Activated CD4-positive, alpha-beta T cell treated with anti-CD3 and anti-CD28 coated beads for 36 hours (primary cell): ENCODE data around the gene EFCAB8. TPM values are rescaled to one million over a fixed set of nuclear protein-coding genes. Genes with fewer than 3 reads are reported as not detected.
"Not testable (repeated sequence)": the region's sequence is repeated elsewhere in the genome, so short reads cannot be mapped to it uniquely, and the experiment has no call there.

Experiments used
- ATAC-seq: fragments of 200-7000 bp; cut with Tn5 transposase; one replicate; pipeline ENCODE4 v1.10.0; 2021; ENCODE audit warnings: mild to moderate bottlenecking, moderate library complexity
- CTCF ChIA-PET: fragments of 350-600 bp; sonication (Branson Sonifier 250); formaldehyde crosslinking; loops from one replicate; lab custom pipeline; 2021; ENCODE audit warnings: antibody characterized with exemption; lab: Charles Lee
- POLR2A ChIA-PET: fragments of 350-600 bp; sonication (Branson Sonifier 250); formaldehyde crosslinking; loops from one replicate; lab custom pipeline; 2021; ENCODE audit warnings: antibody characterized with exemption, inconsistent platforms; lab: Charles Lee
- DNase-seq: peaks from one replicate; pipeline ENCODE4 v3.0.0-alpha.2; 2020
- H3K27ac Mint-ChIP-seq: one replicate; pipeline ENCODE4 v1.8.0; 2021; ENCODE audit warnings: mixed read lengths
- H3K27me3 Mint-ChIP-seq: one replicate; pipeline ENCODE4 v1.8.0; 2021; ENCODE audit warnings: mixed read lengths
- H3K36me3 Mint-ChIP-seq: one replicate; pipeline ENCODE4 v1.8.0; 2021; ENCODE audit warnings: low read depth, mixed read lengths
- H3K4me1 Mint-ChIP-seq: one replicate; pipeline ENCODE4 v1.8.0; 2021; ENCODE audit warnings: mixed read lengths
- H3K4me3 Mint-ChIP-seq: one replicate; pipeline ENCODE4 v1.8.0; 2021; ENCODE audit warnings: mild to moderate bottlenecking, moderate library complexity, mixed read lengths
- H3K9me3 Mint-ChIP-seq: one replicate; pipeline ENCODE4 v1.8.0; 2021; ENCODE audit warnings: low read depth, mixed read lengths
- intact Hi-C, 2 experiments: fragments of 100-400 bp; cut with DNase I in 1 of 2; cut with micrococcal nuclease in 1 of 2; formaldehyde crosslinking; loops; one replicate each; pipeline versions ENCODE4 v1.14.2 to v1.15.1; 2022 to 2024; cut with DNase I, micrococcal nuclease
- total RNA-seq, 2 experiments: library from RNA; stranded (reverse); gene quantifications; one replicate each; pipeline ENCODE4 v1.2.3, GENCODE V29; 2021

Gene EFCAB8
- total RNA-seq, 2 experiments from 2014 or later, result 0.37 to 0.40 TPM

DNA sequence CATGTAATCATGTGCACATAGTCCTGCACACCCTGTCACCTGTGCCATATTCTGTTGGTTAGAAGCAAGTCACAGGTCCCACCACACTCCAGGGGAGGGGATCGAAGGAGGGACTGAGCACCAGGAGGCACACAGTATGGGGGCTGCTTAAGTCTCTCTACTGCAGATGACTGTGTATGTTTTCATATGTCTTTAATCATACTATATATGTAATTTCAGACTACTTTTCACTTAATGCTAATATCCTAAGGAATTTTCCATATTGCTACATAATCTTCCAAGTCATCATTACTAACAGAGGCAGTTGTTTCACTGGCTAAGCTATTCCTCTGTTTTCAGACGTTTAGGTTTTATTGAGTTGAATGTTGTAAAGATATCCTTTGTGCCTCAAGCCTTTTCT, 10.8 kb downstream of the EFCAB8 start:
- Mint-ChIP-seq H3K27me3 (no peaks in the 10 kb centered on the region), H3K27ac (no peak overlapping the region), H3K4me1 (no peaks in the 10 kb centered on the region), H3K4me3 (no peak overlapping the region), H3K9me3 (no peaks in the 10 kb centered on the region), H3K36me3 (no peaks in the 10 kb centered on the region)
- ATAC-seq, result no peak
- CTCF ChIA-PET, result no interaction called here
- intact Hi-C loops, result no loop called here
- POLR2A ChIA-PET, result no interaction called here
- no peak for DNase-seq

DNA sequence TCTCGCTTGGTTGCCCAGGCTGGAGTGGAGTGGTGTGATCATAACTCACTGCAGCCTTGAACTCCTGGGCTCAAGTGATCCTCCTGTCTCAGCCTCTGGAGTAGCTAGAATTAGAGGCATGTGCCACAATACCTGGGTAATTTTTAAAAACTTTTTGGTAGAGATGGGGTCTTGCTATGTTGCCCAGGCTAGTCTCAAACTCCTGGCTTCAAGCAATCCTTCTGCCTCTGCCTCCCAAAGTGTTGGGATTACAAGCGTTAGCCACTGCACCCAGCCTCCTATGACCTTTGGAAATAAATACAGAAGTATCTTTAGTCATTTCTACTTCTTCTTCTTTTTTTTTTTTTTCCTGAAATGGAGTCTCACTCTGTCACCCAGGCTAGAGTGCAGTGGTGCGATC, 11.8 kb downstream of the EFCAB8 start:
- POLR2A ChIA-PET, ATAC-seq: not testable (repeated sequence)
- CTCF ChIA-PET, result interaction anchor here (0.8 kb wide), 1 partner anchor 199 kb away, joined by 3 read pairs; no protein-coding TSS in a partner anchor

DNA sequence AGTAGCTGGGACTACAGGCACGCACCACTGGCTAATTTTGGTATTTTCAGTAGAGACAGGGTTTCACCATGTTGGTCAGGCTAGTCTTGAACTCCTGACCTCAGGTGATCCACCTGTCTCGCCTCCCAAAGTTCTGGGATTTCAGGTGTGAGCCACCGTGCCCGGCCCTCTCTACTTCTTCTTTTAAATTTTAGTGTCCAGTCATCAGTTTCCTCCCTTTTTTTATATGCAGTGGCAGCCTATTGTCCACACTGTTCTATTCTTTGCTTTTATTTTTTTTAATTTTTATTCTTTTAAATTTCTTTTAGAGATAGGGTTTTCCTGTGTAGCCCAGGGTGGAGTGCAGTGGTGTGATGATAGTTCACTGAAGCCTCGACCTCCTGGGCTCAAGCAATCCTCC, 12.3 kb downstream of the EFCAB8 start:
- H3K36me3 Mint-ChIP-seq, result no peaks in the 10 kb centered on the region
- CTCF ChIA-PET, result no interaction called here

More for the DNA sequence above, 11.8 kb downstream of the EFCAB8 start:
- H3K4me1 Mint-ChIP-seq, H3K9me3 Mint-ChIP-seq, intact Hi-C loops, DNase-seq, H3K27ac Mint-ChIP-seq, H3K27me3 Mint-ChIP-seq, H3K4me3 Mint-ChIP-seq, H3K36me3 Mint-ChIP-seq: not testable (repeated sequence)

DNA sequence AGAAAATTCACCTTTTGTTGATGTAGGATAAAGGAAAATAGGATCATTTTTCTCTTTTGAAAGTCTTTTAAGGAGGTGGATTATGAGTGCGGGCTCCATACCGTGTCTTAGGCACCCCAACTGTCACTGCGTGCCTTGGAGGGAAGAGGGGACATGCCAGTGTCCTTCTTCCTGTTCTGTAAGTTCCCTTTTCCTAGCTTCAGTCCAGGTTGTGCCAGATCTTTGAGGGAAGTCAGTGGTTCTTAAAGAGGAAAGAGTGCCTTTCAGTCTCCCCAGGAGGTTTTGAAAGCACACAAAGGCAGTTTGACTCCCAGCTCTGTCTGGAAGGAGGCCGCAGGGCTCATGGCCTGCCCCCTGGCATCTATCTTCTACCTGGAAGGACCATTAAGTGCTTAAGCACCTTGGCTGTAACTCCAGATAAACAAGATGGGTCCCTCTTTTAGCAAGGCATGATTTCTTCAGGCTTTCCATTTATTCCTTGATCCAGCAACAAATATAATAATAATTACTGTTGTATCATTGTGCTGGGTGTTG, 13.0 kb downstream of the EFCAB8 start:
- intact Hi-C loops, result no loop called here
- Mint-ChIP-seq H3K4me1 (no peaks in the 10 kb centered on the region), H3K36me3 (no peaks in the 10 kb centered on the region), H3K27ac (no peak overlapping the region), H3K4me3 (no peak overlapping the region), H3K27me3 (no peaks in the 10 kb centered on the region), H3K9me3 (no peaks in the 10 kb centered on the region)
- ChIA-PET POLR2A (interaction anchor here (0.7 kb wide), 1 partner anchor 102 kb away, joined by 4 read pairs; no protein-coding TSS in a partner anchor), CTCF (no interaction called here)
- ATAC-seq (no peak), DNase-seq (no peak)

More for the DNA sequence above, 12.3 kb downstream of the EFCAB8 start:
- ATAC-seq (no peak), DNase-seq (no peak)
- H3K9me3 Mint-ChIP-seq, result no peaks in the 10 kb centered on the region
- POLR2A ChIA-PET, result interaction anchor here (0.7 kb wide), 1 partner anchor 102 kb away, joined by 4 read pairs; no protein-coding TSS in a partner anchor
- no peak overlapping the region for H3K4me3 Mint-ChIP-seq
- intact Hi-C loops, result no loop called here
- no peak overlapping the region for H3K27ac Mint-ChIP-seq
- no peaks in the 10 kb centered on the region for H3K27me3 Mint-ChIP-seq
- H3K4me1 Mint-ChIP-seq, result no peaks in the 10 kb centered on the region

DNA sequence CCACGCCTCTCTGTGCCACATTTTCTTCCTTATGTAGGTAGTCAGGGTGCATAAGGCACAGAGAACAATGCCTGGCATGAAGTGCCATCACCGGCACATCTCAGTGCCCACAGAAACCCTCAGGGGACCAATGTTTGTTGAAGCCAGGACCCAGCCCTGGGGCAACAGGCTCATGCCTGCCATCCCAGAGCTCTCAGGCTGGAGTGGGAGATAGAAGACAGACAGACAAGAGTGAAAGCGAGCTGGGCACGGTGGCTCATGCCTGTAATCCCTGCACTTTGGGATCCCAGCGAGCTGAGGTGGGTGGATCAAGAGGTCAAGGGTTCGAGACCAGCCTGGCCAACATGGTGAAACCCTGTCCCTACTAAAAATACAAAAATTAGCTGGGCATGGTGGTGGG, 13.5 kb downstream of the EFCAB8 start:
- no peak overlapping the region for H3K4me3 Mint-ChIP-seq
- CTCF ChIA-PET, result no interaction called here

DNA sequence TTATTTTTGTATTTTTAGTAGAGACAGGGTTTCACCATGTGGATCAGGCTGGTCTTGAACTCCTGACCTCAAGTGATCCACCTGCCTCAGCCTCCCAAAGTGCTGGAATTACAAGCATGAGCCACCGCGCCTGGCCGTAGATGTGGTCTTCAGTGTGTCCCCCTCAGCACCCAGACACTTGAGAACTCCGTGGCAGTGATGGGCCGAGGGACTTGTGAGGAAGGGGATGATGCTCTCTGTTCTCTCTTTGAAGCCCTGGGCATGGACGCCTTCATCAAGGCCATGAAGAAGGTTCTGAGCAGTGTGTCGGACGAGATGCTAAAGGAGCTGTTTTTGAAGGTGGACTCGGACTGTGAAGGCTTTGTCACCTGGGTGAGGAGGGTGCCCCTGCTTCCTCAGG, 16.9 kb downstream of the EFCAB8 start:
- ChIA-PET CTCF (interaction anchor here (0.8 to 1.4 kb wide), 2 partner anchors 26 to 86 kb away, joined by 3 read pairs; no protein-coding TSS in a partner anchor), POLR2A (no interaction called here)
- H3K27ac Mint-ChIP-seq, result no peak overlapping the region
- H3K9me3 Mint-ChIP-seq, result no peaks in the 10 kb centered on the region
- no peak for DNase-seq
- H3K4me1 Mint-ChIP-seq, result no peaks in the 10 kb centered on the region
- H3K27me3 Mint-ChIP-seq, result no peaks in the 10 kb centered on the region
- H3K4me3 Mint-ChIP-seq, result no peak overlapping the region
- intact Hi-C loops, result no loop called here
- H3K36me3 Mint-ChIP-seq, result no peaks in the 10 kb centered on the region
- ATAC-seq, result no peak

More for the DNA sequence above, 13.5 kb downstream of the EFCAB8 start:
- H3K36me3 Mint-ChIP-seq, result no peaks in the 10 kb centered on the region
- H3K9me3 Mint-ChIP-seq, result no peaks in the 10 kb centered on the region
- POLR2A ChIA-PET, result no interaction called here
- ATAC-seq (no peak), DNase-seq (no peak)
- H3K27ac Mint-ChIP-seq, result no peak overlapping the region
- H3K27me3 Mint-ChIP-seq, result no peaks in the 10 kb centered on the region
- intact Hi-C loops, result no loop called here
- H3K4me1 Mint-ChIP-seq, result no peaks in the 10 kb centered on the region

DNA sequence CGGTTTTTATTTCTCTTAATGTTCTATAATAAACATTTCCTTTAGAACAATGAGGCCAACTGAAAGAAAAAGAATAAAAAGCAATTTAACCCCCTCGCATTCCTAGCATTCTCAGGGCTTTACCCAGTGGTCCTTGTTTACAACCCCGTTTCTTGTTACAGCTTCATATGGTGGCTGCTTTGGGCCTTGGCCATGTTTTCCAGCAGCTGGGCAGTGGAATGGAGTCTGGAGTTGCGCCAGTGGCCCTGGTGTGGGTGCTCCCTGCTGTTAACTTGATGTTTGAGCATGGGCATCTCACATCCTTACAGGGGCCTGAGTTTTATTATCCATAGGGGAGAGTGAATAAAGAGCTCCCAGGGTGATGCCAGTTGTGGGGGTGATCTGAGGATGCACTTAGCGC, 18.8 kb downstream of the EFCAB8 start:
- Mint-ChIP-seq H3K27me3 (no peaks in the 10 kb centered on the region), H3K27ac (no peak overlapping the region), H3K9me3 (no peaks in the 10 kb centered on the region), H3K4me3 (no peak overlapping the region), H3K4me1 (no peaks in the 10 kb centered on the region), H3K36me3 (no peaks in the 10 kb centered on the region)
- ChIA-PET POLR2A (no interaction called here), CTCF (interaction anchor here (0.6 to 1.1 kb wide), 2 partner anchors 11 to 190 kb away, joined by 3 to 4 read pairs; no protein-coding TSS in a partner anchor)
- ATAC-seq (no peak), DNase-seq (no peak)
- intact Hi-C loops, result no loop called here

DNA sequence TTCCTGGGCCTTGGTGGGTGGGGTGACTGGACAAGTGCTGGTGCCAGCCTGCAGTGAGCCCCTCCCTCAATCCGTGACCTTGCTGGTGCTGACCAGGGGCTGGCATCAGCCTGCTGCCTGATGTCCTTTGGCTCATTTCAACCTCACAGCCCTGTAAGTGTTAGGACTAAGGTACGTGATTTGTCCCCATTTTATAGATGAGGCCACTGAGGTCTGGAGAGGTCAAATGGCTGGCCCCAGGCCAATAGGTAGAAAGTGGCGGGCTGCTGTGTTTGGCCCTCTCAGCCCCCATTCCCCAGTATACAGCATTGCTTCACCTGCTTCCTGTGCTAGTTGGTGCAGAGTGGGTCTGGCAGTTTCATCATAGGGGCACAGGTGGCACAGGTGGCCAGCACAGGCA, 20.1 kb downstream of the EFCAB8 start:
- Mint-ChIP-seq H3K9me3 (no peaks in the 10 kb centered on the region), H3K4me1 (no peaks in the 10 kb centered on the region), H3K27me3 (no peaks in the 10 kb centered on the region), H3K4me3 (no peak overlapping the region), H3K27ac (no peak overlapping the region), H3K36me3 (no peaks in the 10 kb centered on the region)
- DNase-seq (no peak), ATAC-seq (no peak)
- POLR2A ChIA-PET, result interaction anchor here (0.7 kb wide), 1 partner anchor 352 kb away, joined by 3 read pairs; no protein-coding TSS in a partner anchor
- intact Hi-C loops, result no loop called here
- CTCF ChIA-PET, result no interaction called here

DNA sequence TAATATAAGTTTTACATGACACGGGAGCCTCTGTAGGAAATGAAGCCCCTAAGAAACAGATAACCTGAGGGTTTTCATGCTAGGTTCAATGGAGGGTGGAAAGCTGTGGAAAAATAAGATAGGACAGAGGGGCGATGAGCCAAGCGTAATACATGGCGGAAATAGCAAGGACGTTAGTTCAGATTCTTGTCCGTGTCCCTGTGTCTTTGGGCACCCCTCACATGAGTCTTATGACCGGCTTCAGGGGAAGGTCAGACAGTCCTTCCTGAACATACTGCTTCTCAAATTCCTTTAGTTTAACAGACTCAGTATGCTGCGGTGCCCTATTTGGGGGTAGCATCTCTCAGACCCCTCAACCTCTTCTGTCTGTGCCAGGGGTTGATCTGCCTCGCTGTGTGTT, 20.8 kb downstream of the EFCAB8 start:
- no peaks in the 10 kb centered on the region for H3K9me3 Mint-ChIP-seq
- H3K4me3 Mint-ChIP-seq, result no peak overlapping the region
- DNase-seq, result no peak
- CTCF ChIA-PET, result no interaction called here
- H3K27ac Mint-ChIP-seq, result no peak overlapping the region
- intact Hi-C loops, result no loop called here
- ATAC-seq, result no peak
- no peaks in the 10 kb centered on the region for H3K4me1 Mint-ChIP-seq
- no peaks in the 10 kb centered on the region for H3K36me3 Mint-ChIP-seq
- no peaks in the 10 kb centered on the region for H3K27me3 Mint-ChIP-seq
- POLR2A ChIA-PET, result no interaction called here

DNA sequence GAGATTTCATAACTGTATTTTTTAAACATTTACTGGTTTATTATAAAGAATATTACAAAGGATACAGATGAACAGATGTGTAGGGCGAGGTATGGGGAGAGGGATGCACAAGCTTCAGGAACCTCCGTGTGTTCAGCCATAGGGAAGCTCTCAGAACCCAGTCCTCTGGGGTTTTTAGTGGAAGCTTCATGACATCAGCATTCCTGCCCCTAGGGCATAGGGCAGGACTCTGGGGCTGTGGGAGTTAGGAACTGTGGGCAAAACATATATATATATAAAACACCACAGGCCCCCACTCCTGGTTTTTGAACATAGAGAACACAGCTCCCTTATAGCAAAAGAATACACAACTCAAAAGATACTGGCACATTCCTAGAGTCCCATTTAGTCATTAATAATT, 21.9 kb downstream of the EFCAB8 start:
- CTCF ChIA-PET, result interaction anchor here (1.2 kb wide), 1 partner anchor 91 kb away, joined by 4 read pairs; no protein-coding TSS in a partner anchor

DNA sequence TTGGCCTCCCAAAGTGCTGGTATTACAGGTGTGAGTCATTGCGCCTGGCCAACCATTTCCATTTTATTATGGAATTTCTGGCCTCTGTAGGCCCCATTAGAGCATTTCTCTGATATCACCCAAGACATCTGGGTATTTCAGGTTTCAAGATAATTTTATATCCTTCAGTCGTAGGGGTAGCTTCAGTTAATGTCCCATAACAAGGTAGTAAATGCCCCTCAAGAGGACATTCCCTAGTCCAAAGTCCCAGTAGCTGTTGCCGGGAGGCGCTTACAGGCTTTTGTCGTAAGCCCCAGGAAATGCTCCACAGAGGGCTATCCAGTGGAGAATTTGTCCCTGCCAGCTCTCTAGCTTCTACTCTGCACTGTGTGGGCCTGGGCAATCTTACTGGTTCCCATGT, 24.4 kb downstream of the EFCAB8 start:
- Mint-ChIP-seq H3K4me1 (no peaks in the 10 kb centered on the region), H3K27me3 (no peaks in the 10 kb centered on the region), H3K4me3 (no peak overlapping the region), H3K9me3 (no peaks in the 10 kb centered on the region), H3K36me3 (no peaks in the 10 kb centered on the region), H3K27ac (no peak overlapping the region)
- ATAC-seq (no peak), DNase-seq (no peak)
- POLR2A ChIA-PET, result no interaction called here
- CTCF ChIA-PET, result no interaction called here
- intact Hi-C loops, result no loop called here

More for the DNA sequence above, 21.9 kb downstream of the EFCAB8 start:
- no peaks in the 10 kb centered on the region for H3K36me3 Mint-ChIP-seq
- H3K4me3 Mint-ChIP-seq, result no peak overlapping the region
- H3K4me1 Mint-ChIP-seq, result no peaks in the 10 kb centered on the region
- intact Hi-C loops, result no loop called here
- POLR2A ChIA-PET, result no interaction called here
- no peak overlapping the region for H3K27ac Mint-ChIP-seq
- no peaks in the 10 kb centered on the region for H3K27me3 Mint-ChIP-seq
- ATAC-seq (no peak), DNase-seq (no peak)
- H3K9me3 Mint-ChIP-seq, result no peaks in the 10 kb centered on the region

DNA sequence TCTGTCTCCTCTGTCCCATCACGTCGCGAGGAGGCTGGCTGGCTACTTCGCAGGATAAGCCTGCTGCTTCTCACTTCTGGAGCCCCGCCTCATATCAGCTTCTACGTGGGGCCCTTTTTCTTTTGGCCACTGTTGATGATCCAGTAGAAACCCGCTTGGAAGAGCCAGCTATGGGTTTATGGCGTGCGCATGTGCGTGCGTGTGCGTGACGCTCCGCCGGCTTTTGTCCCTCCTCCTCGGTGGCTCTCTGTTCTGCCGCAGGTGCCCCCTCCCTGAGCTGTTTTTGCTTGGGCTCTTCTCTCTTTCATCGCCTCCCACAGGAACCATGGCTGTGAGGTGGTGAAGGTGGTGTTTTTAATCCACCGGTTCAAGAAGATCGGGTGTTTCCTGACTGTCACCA, 26.5 kb downstream of the EFCAB8 start:
- no peak overlapping the region for H3K4me3 Mint-ChIP-seq
- no peaks in the 10 kb centered on the region for H3K27me3 Mint-ChIP-seq
- ATAC-seq, result no peak
- H3K27ac Mint-ChIP-seq, result no peak overlapping the region
- H3K36me3 Mint-ChIP-seq, result no peaks in the 10 kb centered on the region
- CTCF ChIA-PET, result interaction anchor here (1.2 kb wide), 1 partner anchor 17 kb away, joined by 4 read pairs; no protein-coding TSS in a partner anchor
- no peak for DNase-seq
- no peaks in the 10 kb centered on the region for H3K9me3 Mint-ChIP-seq
- H3K4me1 Mint-ChIP-seq, result no peaks in the 10 kb centered on the region
- intact Hi-C loops, result no loop called here
- POLR2A ChIA-PET, result no interaction called here
